Mesenchymal stem cell (in vitro differentiated cells and primary cell): ENCODE measurements around the gene UAP1L1.

Experiments used
- DNase-seq: peaks from one replicate; pipeline ENCODE4 v3.0.0-alpha.2; 2013
- H2AFZ ChIP-seq: one replicate; pipeline ENCODE4 v1.6.1; 2013; ENCODE audit warnings: low read depth, mild to moderate bottlenecking, control low read depth, inconsistent platforms, low read length, moderate library complexity
- H2AK5ac ChIP-seq: 2 replicates; pipeline ENCODE4 v1.6.1; 2013; ENCODE audit warnings: low read length, moderate library complexity, mild to moderate bottlenecking, inconsistent platforms; ENCODE audit not compliant: severe bottlenecking
- H2BK120ac ChIP-seq: one replicate; pipeline ENCODE4 v1.6.1; 2013; ENCODE audit warnings: low read depth, mild to moderate bottlenecking, inconsistent platforms, low read length, moderate library complexity
- H2BK12ac ChIP-seq, 2 experiments: one replicate each; pipeline ENCODE4 v1.6.1; 2013; ENCODE audit warnings: inconsistent platforms in 2 of 2, low read length in 2 of 2, mild to moderate bottlenecking in 2 of 2, moderate library complexity in 2 of 2, control low read depth in 1 of 2
- H2BK15ac ChIP-seq: one replicate; pipeline ENCODE4 v1.6.1; 2013; ENCODE audit warnings: mild to moderate bottlenecking, low read depth, inconsistent platforms; ENCODE audit not compliant: poor library complexity, severe bottlenecking
- H2BK5ac ChIP-seq: 2 replicates; pipeline ENCODE4 v1.6.1; 2013; ENCODE audit warnings: low read depth, mild to moderate bottlenecking, low read length, control low read depth, inconsistent platforms; ENCODE audit not compliant: poor library complexity, severe bottlenecking
- H3K14ac ChIP-seq, 2 experiments: one replicate each; pipeline ENCODE4 v1.6.1; 2013; ENCODE audit warnings: inconsistent platforms in 2 of 2, low read length in 2 of 2, control low read depth in 1 of 2, mild to moderate bottlenecking in 1 of 2, moderate library complexity in 1 of 2
- H3K18ac ChIP-seq, 2 experiments: one replicate each; pipeline ENCODE4 v1.6.1; 2013; ENCODE audit warnings: inconsistent platforms in 2 of 2, low read length in 2 of 2, control low read depth in 1 of 2, low read depth in 1 of 2, mild to moderate bottlenecking in 1 of 2
- H3K23ac ChIP-seq, 2 experiments: one replicate each; pipeline ENCODE4 v1.6.1; 2013; ENCODE audit warnings: inconsistent platforms in 2 of 2, low read length in 2 of 2, mild to moderate bottlenecking in 2 of 2, moderate library complexity in 2 of 2, control low read depth in 1 of 2
- H3K27ac ChIP-seq: 2 replicates; pipeline ENCODE4 v1.5.1; 2013; ENCODE audit warnings: mild to moderate bottlenecking, moderate library complexity, low read length, control low read depth, inconsistent platforms; ENCODE audit not compliant: poor library complexity, severe bottlenecking
- H3K27me3 ChIP-seq, 2 experiments: 2 replicates each; pipeline versions ENCODE4 v1.6.1 to v1.7.0; 2013; ENCODE audit warnings: low read length in 2 of 2, mild to moderate bottlenecking in 2 of 2, moderate library complexity in 2 of 2, control low read depth in 1 of 2, inconsistent platforms in 1 of 2; ENCODE audit not compliant: control insufficient read depth in 1 of 2, insufficient read depth in 1 of 2
- H3K36me3 ChIP-seq, 2 experiments: 2 replicates each; pipeline versions ENCODE4 v1.6.1 to v1.7.0; 2013; ENCODE audit warnings: low read length in 2 of 2, control low read depth in 1 of 2, inconsistent platforms in 1 of 2, low read depth in 1 of 2, mild to moderate bottlenecking in 1 of 2; ENCODE audit not compliant: insufficient read depth in 2 of 2, control insufficient read depth in 1 of 2
- H3K4ac ChIP-seq, 2 experiments: one replicate each; pipeline ENCODE4 v1.6.1; 2013; ENCODE audit warnings: inconsistent platforms in 2 of 2, low read length in 2 of 2, mild to moderate bottlenecking in 2 of 2, moderate library complexity in 2 of 2, control low read depth in 1 of 2, low read depth in 1 of 2
- H3K4me1 ChIP-seq: 2 replicates; pipeline ENCODE4 v1.6.1; 2013; ENCODE audit warnings: low read depth, low read length, control low read depth; ENCODE audit not compliant: control insufficient read depth, insufficient read depth
- H3K4me2 ChIP-seq: 2 replicates; pipeline ENCODE4 v1.6.1; 2013; ENCODE audit warnings: low read length, mild to moderate bottlenecking, inconsistent platforms; ENCODE audit not compliant: poor library complexity, severe bottlenecking
- H3K4me3 ChIP-seq, 2 experiments: 2 replicates each; pipeline versions ENCODE4 v1.5.1 to v1.7.0; 2013; ENCODE audit warnings: low read length in 2 of 2, mild to moderate bottlenecking in 2 of 2, control low read depth in 1 of 2, low read depth in 1 of 2; ENCODE audit not compliant: insufficient read depth in 1 of 2
- H3K79me1 ChIP-seq: replicated peaks from 2 replicates; pipeline ENCODE4 v1.6.1; 2013; ENCODE audit warnings: mild to moderate bottlenecking, control low read depth, low read length, inconsistent platforms; ENCODE audit not compliant: poor library complexity, severe bottlenecking
- H3K9ac ChIP-seq: 2 replicates; pipeline ENCODE4 v1.7.0; 2013; ENCODE audit warnings: mild to moderate bottlenecking, low read length, moderate library complexity
- H3K9me3 ChIP-seq: 2 replicates; pipeline ENCODE4 v1.7.0; 2013; ENCODE audit warnings: mild to moderate bottlenecking, low read length; ENCODE audit not compliant: control insufficient read depth
- H4K8ac ChIP-seq: one replicate; pipeline ENCODE4 v1.6.1; 2013; ENCODE audit warnings: inconsistent platforms, mild to moderate bottlenecking, low read length, moderate library complexity
- H4K91ac ChIP-seq: one replicate; pipeline ENCODE4 v1.6.1; 2013; ENCODE audit warnings: mild to moderate bottlenecking, low read length, inconsistent platforms
- WGBS: methylation state at CpG from one replicate; pipeline ENCODE4 v1.1.7; 2013; ENCODE audit warnings: mixed read lengths; 5-methylcytosine and 5-hydroxymethylcytosine counted together

Gene UAP1L1

GRCh38 chr9:137128862-137129455, 51.6 kb downstream of the UAP1L1 start:
- H3K27me3 ChIP-seq = no peaks in the 10 kb centered on the region
- DNase-seq = peak; percentile 57

GRCh38 chr9:137129456-137130175, 52.3 kb downstream of the UAP1L1 start:
- H3K9ac ChIP-seq = peak overlapping the region; percentile 91
- DNase-seq = peak; percentile 94

More at GRCh38 chr9:137128862-137129455, 51.6 kb downstream of the UAP1L1 start:
- H3K4ac ChIP-seq = peak overlapping the region; percentile 62 to 69
- peak overlapping the region; percentile 94 for H4K8ac ChIP-seq
- peak overlapping the region; percentile 91 for H3K9ac ChIP-seq
- H3K36me3 ChIP-seq = peaks cover 0 to 8% of the 10 kb centered on the region in 2 experiments
- peak overlapping the region; percentile 32 for H2AFZ ChIP-seq
- peaks cover 22% of the 10 kb centered on the region for H3K4me1 ChIP-seq
- peaks cover 14% of the 10 kb centered on the region for H3K79me1 ChIP-seq
- H3K4me2 ChIP-seq = peak overlapping the region; percentile 75
- no peak overlapping the region for H2BK120ac ChIP-seq
- H2BK5ac ChIP-seq = no peak overlapping the region
- H3K4me3 ChIP-seq = peak overlapping the region; percentile 78 to 92
- H4K91ac ChIP-seq = peak overlapping the region; percentile 84
- WGBS = 27% methylated on average over 36 of the region's 37 CpGs
- no peak overlapping the region for H3K27ac ChIP-seq
- no peak overlapping the region for H2BK12ac ChIP-seq
- no peak overlapping the region for H2AK5ac ChIP-seq
- no peaks in the 10 kb centered on the region for H3K9me3 ChIP-seq
- peak overlapping the region in 1 of 2 experiments; percentile 2 for H3K14ac ChIP-seq
- peak overlapping the region; percentile 65 to 85 for H3K18ac ChIP-seq
- H3K23ac ChIP-seq = no peak overlapping the region
- H2BK15ac ChIP-seq = no peak overlapping the region

GRCh38 chr9:137130176-137130755, 52.9 kb downstream of the UAP1L1 start:
- DNase-seq = peak; percentile 18
- Histone ChIP-seq H2BK5ac (no peak overlapping the region), H3K9me3 (no peaks in the 10 kb centered on the region), H3K4me2 (peak overlapping the region; percentile 71), H3K18ac (peak overlapping the region; percentile 71 to 91), H3K79me1 (peaks cover 12% of the 10 kb centered on the region), H2BK120ac (peak overlapping the region; percentile 64), H2BK12ac (peak overlapping the region in 1 of 2 experiments; percentile 42), H3K4me3 (peak overlapping the region; percentile 78 to 92), H2BK15ac (peak overlapping the region; percentile 44), H3K23ac (peak overlapping the region in 1 of 2 experiments; percentile 70), H3K4ac (peak overlapping the region; percentile 80 to 89), H3K27me3 (no peaks in the 10 kb centered on the region), H4K91ac (peak overlapping the region; percentile 55), H3K4me1 (peaks cover 22% of the 10 kb centered on the region), H2AFZ (peak overlapping the region; percentile 86), H3K36me3 (peaks cover 0 to 8% of the 10 kb centered on the region in 2 experiments), H3K9ac (peak overlapping the region; percentile 91), H3K14ac (peak overlapping the region in 1 of 2 experiments; percentile 72), H3K27ac (no peak overlapping the region), H2AK5ac (no peak overlapping the region), H4K8ac (peak overlapping the region; percentile 92)
- 8% methylated on average over 58 of the region's 58 CpGs for WGBS

More at GRCh38 chr9:137129456-137130175, 52.3 kb downstream of the UAP1L1 start:
- Histone ChIP-seq H3K4me2 (peak overlapping the region; percentile 75), H3K27ac (peak overlapping the region; percentile 47), H3K9me3 (no peaks in the 10 kb centered on the region), H2AK5ac (no peak overlapping the region), H3K23ac (peak overlapping the region in 1 of 2 experiments; percentile 70), H4K91ac (peak overlapping the region; percentile 84), H2BK120ac (peak overlapping the region; percentile 64), H3K4me1 (peaks cover 22% of the 10 kb centered on the region), H2BK5ac (no peak overlapping the region), H3K18ac (peak overlapping the region; percentile 85 to 91), H3K36me3 (peaks cover 0 to 8% of the 10 kb centered on the region in 2 experiments), H4K8ac (peak overlapping the region; percentile 94), H2BK15ac (peak overlapping the region; percentile 44), H3K14ac (peak overlapping the region in 1 of 2 experiments; percentile 72), H2AFZ (peak overlapping the region; percentile 86), H2BK12ac (no peak overlapping the region), H3K4ac (peak overlapping the region; percentile 80 to 89), H3K27me3 (no peaks in the 10 kb centered on the region), H3K79me1 (peaks cover 12% of the 10 kb centered on the region), H3K4me3 (peak overlapping the region; percentile 78 to 92)
- WGBS = under 1% methylated on average over 76 of the region's 86 CpGs
